Hippocampal formation (tissue), 2 donors: Measurements from ENCODE around the gene VPS18.
A peak's percentile ranks its signal among the peaks of the same experiment; 100 is the strongest.
"Not testable (repeated sequence)": the region's sequence is repeated elsewhere in the genome, so short reads cannot be mapped to it uniquely, and the experiment has no call there.

Experiments
- DNase-seq, 2 donors: peaks; one replicate each; lab custom pipeline; 2025; lab: John Stamatoyannopoulos, UW

The VPS18 gene

GRCh38 chr15:40893733-40894680, at the start of gene VPS18:
VPS18 (plus strand) TSS chr15:40894450; CDS start chr15:40894769, 319 bp downstream.
- peak; percentile 97 for DNase-seq

GRCh38 chr15:40844696-40845030, 49.6 kb upstream of the VPS18 start:
- no peak for DNase-seq

- DNase-seq = no peak
Measured at GRCh38 chr15:40845036-40845435, 49.2 kb upstream of the VPS18 start.

GRCh38 chr15:40845511-40846284, 48.6 kb upstream of the VPS18 start:
- no peak for DNase-seq

- DNase-seq = no peak
Measured at GRCh38 chr15:40846841-40847222, 47.4 kb upstream of the VPS18 start.

- DNase-seq = peak in 1 of 2 donors; percentile 30
Measured at GRCh38 chr15:40847223-40847961, 46.9 kb upstream of the VPS18 start.

GRCh38 chr15:40850576-40851112, 43.6 kb upstream of the VPS18 start:
- DNase-seq = no peak

GRCh38 chr15:40852529-40852928, 41.7 kb upstream of the VPS18 start:
- DNase-seq = no peak

GRCh38 chr15:40853241-40853890, 40.9 kb upstream of the VPS18 start:
- no peak for DNase-seq

GRCh38 chr15:40854161-40854560, 40.1 kb upstream of the VPS18 start:
- no peak for DNase-seq

GRCh38 chr15:40855706-40856234, 38.5 kb upstream of the VPS18 start:
- DNase-seq = no peak

GRCh38 chr15:40856746-40857145, 37.5 kb upstream of the VPS18 start:
- DNase-seq = no peak

GRCh38 chr15:40857601-40858341, 36.5 kb upstream of the VPS18 start:
- DNase-seq = peak; percentile 48 to 51

GRCh38 chr15:40858706-40859105, 35.5 kb upstream of the VPS18 start:
- no peak for DNase-seq

GRCh38 chr15:40859206-40859851, 34.9 kb upstream of the VPS18 start:
- peak; percentile 21 to 23 for DNase-seq

- DNase-seq = not testable (repeated sequence)
Measured at GRCh38 chr15:40861147-40861546, 33.1 kb upstream of the VPS18 start.

GRCh38 chr15:40863660-40864270, 30.5 kb upstream of the VPS18 start:
- DNase-seq = no peak

- DNase-seq = no peak
Measured at GRCh38 chr15:40867199-40867598, 27.1 kb upstream of the VPS18 start.

- DNase-seq = no peak
Measured at GRCh38 chr15:40869686-40870085, 24.6 kb upstream of the VPS18 start.
